Measurements from ENCODE around the gene TLR8.
"Not testable (repeated sequence)": the region's sequence is repeated elsewhere in the genome, so short reads cannot be mapped to it uniquely, and the experiment has no call there.

DNA sequence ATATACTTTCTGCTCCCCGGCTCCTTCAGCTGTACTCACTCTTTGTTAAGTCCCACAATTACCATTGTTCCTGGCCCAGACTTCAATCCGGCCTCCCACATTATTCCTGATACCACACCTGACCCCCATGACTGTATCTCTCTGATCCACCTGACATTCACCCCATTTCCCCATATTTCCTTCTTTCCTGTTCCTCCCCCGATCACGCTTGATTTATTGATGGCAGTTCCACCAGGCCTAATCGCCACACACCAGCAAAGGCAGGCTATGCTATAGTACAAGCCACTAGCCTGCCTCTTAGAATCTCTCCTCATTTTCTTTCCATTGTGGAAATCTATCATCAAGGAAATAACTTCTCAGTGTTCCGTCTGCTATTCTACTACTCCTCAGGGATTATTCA is 37.2 kb downstream of the TLR8 start:
- not testable (repeated sequence) for TF ChIP-seq POLR2A (IDR thresholded peaks at IDR 0.05; ENCODE audit: low read depth, low read length); POLR2AphosphoS5 (IDR thresholded peaks at IDR 0.05; ENCODE audit: low read depth, low read length); TAF1 (IDR thresholded peaks at IDR 0.05; ENCODE audit: borderline replicate concordance, low read depth, low read length)

All from GM12892 (cell line).